ENCODE measurements around the gene BRME1.

Gene BRME1

GRCh38 chr19:13905634-13906520 lies at the start of gene BRME1, which contains the start of gene CC2D1A:
BRME1 (minus strand) TSS chr19:13906117; CDS start chr19:13904892, 1,225 bp downstream.
CC2D1A (plus strand) TSS chr19:13906201; CDS start chr19:13906442, 241 bp downstream.
- peak; percentile 90 for DNase-seq

GRCh38 chr19:13954185-13954584 lies 48.3 kb upstream of the BRME1 start:
- no peak for DNase-seq

GRCh38 chr19:13952931-13953531 lies 47.1 kb upstream of the BRME1 start:
- DNase-seq: no peak

- peak; percentile 94 for DNase-seq
Observed at GRCh38 chr19:13952154-13952930, 46.4 kb upstream of the BRME1 start, which contains the start of gene DCAF15. DCAF15 (plus strand) TSS chr19:13952509; CDS start chr19:13952513, 4 bp downstream.

GRCh38 chr19:13951799-13952153 lies 45.9 kb upstream of the BRME1 start:
- no peak for DNase-seq

- DNase-seq: no peak
Observed at GRCh38 chr19:13951043-13951442, 45.1 kb upstream of the BRME1 start.

- DNase-seq: no peak
Observed at GRCh38 chr19:13946414-13946813, 40.5 kb upstream of the BRME1 start.

- no peak for DNase-seq
Observed at GRCh38 chr19:13942023-13942684, 36.2 kb upstream of the BRME1 start.

- DNase-seq: no peak
Observed at GRCh38 chr19:13938301-13939064, 32.6 kb upstream of the BRME1 start, which contains the start of gene PODNL1. PODNL1 (minus strand) TSS chr19:13938417; CDS start chr19:13938181, 236 bp downstream.

GRCh38 chr19:13937479-13938300 lies 31.8 kb upstream of the BRME1 start:
- DNase-seq: no peak

- DNase-seq: no peak
Observed at GRCh38 chr19:13935765-13936510, 30.0 kb upstream of the BRME1 start.

- DNase-seq: no peak
Observed at GRCh38 chr19:13934785-13935109, 28.8 kb upstream of the BRME1 start.

GRCh38 chr19:13932911-13933393 lies 27.0 kb upstream of the BRME1 start:
- DNase-seq: no peak

GRCh38 chr19:13932149-13932637 lies 26.3 kb upstream of the BRME1 start:
- no peak for DNase-seq

- no peak for DNase-seq
Observed at GRCh38 chr19:13931391-13932148, 25.7 kb upstream of the BRME1 start.

- DNase-seq: no peak
Observed at GRCh38 chr19:13930402-13930801, 24.5 kb upstream of the BRME1 start.

GRCh38 chr19:13929956-13930355 lies 24.0 kb upstream of the BRME1 start:
- no peak for DNase-seq

GRCh38 chr19:13929340-13929739 lies 23.4 kb upstream of the BRME1 start:
- DNase-seq: no peak

- DNase-seq: no peak
Observed at GRCh38 chr19:13926715-13927114, 20.8 kb upstream of the BRME1 start.
